ENCODE results near the gene MROH7. TPM values are rescaled to one million over a fixed set of nuclear protein-coding genes. Genes with fewer than 3 reads are reported as not detected.

The MROH7 gene
- total RNA-seq, 1 donor from 2014 or later, result 2.0 TPM

DNA sequence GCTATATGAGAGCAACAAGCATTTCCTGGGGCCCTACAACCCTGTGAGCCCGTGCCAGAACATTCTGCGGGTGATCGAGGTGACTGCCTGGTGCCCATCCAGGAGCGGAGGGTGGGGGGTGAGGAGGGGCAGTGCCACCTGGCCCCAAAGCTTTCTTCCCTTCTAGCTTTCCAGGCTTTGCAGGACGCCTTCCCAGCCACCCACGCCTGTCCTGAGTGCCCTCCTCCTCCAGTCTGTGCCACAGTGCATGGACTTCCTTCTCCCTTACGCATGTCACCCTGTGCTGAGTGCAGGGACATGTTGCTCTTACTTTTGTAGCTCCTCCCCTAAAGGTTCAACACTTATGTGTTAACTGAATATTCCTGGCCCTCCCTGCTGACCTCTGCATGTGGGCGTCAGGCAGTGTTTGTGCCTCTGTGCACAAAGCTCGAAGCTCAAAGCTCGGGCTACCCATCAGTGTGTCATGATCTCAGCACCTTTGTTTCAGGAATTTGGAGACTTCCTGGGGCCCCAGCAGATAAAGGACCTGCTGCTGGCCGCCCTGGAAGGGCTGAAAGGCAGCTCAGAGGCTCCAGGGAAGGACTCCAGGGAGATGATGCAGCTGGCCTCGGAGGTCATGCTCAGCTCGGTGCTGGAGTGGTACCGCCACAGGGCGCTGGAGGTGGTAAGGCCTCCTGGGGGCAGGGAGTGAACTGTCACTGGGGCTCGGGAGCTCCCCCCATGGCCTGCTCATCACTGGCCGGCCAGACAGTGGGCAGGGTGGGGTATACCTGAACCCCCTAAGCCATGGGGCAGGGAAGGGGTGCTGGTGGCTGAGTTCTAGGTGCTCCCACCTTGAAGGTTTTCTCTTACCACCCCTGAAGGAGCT lies 37.4 kb downstream of the MROH7 start:
- Histone ChIP-seq H3K27me3 (no peaks in the 10 kb centered on the region), H3K4me1 (no peaks in the 10 kb centered on the region), H3K27ac (no peak overlapping the region), H3K36me3 (peaks cover 0 to 2% of the 10 kb centered on the region in 2 donors), H3K9me3 (no peaks in the 10 kb centered on the region), H3K4me3 (no peak overlapping the region)
- TF ChIP-seq, protein P1, sequence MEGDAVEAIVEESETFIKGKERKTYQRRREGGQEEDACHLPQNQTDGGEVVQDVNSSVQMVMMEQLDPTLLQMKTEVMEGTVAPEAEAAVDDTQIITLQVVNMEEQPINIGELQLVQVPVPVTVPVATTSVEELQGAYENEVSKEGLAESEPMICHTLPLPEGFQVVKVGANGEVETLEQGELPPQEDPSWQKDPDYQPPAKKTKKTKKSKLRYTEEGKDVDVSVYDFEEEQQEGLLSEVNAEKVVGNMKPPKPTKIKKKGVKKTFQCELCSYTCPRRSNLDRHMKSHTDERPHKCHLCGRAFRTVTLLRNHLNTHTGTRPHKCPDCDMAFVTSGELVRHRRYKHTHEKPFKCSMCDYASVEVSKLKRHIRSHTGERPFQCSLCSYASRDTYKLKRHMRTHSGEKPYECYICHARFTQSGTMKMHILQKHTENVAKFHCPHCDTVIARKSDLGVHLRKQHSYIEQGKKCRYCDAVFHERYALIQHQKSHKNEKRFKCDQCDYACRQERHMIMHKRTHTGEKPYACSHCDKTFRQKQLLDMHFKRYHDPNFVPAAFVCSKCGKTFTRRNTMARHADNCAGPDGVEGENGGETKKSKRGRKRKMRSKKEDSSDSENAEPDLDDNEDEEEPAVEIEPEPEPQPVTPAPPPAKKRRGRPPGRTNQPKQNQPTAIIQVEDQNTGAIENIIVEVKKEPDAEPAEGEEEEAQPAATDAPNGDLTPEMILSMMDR (IDR thresholded peaks at IDR 0.05), result no peak
- intact Hi-C loops (cut with DNase I), result no loop called here
- DNase-seq (ENCODE audit: low spot score in 2 of 2), result no peak

- H3K9me3 ChIP-seq, result no peaks in the 10 kb centered on the region
- TF ChIP-seq, protein P1 (IDR thresholded peaks at IDR 0.05), result no peak
- DNase-seq (ENCODE audit: low spot score in 2 of 2), result no peak
- H3K4me3 ChIP-seq, result no peak overlapping the region
- no peak overlapping the region for H3K27ac ChIP-seq
- no peaks in the 10 kb centered on the region for H3K4me1 ChIP-seq
- peaks cover 0 to 2% of the 10 kb centered on the region in 2 donors for H3K36me3 ChIP-seq
- intact Hi-C loops (cut with DNase I), result no loop called here
- no peaks in the 10 kb centered on the region for H3K27me3 ChIP-seq
Observed at GRCh38 chr1:54679706-54680105, 38.1 kb downstream of the MROH7 start.

GRCh38 chr1:54680387-54680786 lies 38.8 kb downstream of the MROH7 start:
- intact Hi-C loops (cut with DNase I), result no loop called here

DNA sequence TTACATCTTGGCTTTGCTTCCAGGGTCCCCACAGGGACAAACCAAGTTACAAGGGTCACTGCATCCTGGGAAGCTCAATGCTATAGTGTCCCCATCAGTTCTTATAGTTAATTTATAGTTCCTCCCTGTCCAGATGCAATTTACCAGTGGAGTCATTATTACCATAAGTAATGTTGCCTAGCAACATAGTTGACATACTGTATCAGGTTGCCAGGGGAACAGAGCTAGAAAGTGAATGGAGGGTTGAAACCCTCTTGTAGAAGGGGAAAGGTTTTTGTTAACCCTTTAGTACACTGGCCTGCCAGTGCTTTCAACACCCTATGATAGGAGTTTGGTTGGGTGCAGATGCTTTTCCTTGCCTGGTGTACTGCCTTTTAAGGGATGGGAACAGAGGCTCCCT lies 39.8 kb downstream of the MROH7 start:
- Histone ChIP-seq H3K4me3 (no peak overlapping the region), H3K27ac (no peak overlapping the region), H3K9me3 (no peaks in the 10 kb centered on the region), H3K36me3 (peaks cover 0 to 2% of the 10 kb centered on the region in 2 donors), H3K27me3 (no peaks in the 10 kb centered on the region), H3K4me1 (no peaks in the 10 kb centered on the region)
- TF ChIP-seq, protein P1 (IDR thresholded peaks at IDR 0.05), result no peak
- DNase-seq (ENCODE audit: low spot score in 2 of 2), result no peak
- intact Hi-C loops (cut with DNase I), result no loop called here

More at GRCh38 chr1:54680387-54680786, 38.8 kb downstream of the MROH7 start:
- no peak for DNase-seq (ENCODE audit: low spot score in 2 of 2)
- Histone ChIP-seq H3K36me3 (peaks cover 0 to 2% of the 10 kb centered on the region in 2 donors), H3K9me3 (no peaks in the 10 kb centered on the region), H3K27me3 (no peaks in the 10 kb centered on the region), H3K4me3 (no peak overlapping the region), H3K4me1 (no peaks in the 10 kb centered on the region), H3K27ac (no peak overlapping the region)
- TF ChIP-seq, protein P1 (IDR thresholded peaks at IDR 0.05), result no peak

DNA sequence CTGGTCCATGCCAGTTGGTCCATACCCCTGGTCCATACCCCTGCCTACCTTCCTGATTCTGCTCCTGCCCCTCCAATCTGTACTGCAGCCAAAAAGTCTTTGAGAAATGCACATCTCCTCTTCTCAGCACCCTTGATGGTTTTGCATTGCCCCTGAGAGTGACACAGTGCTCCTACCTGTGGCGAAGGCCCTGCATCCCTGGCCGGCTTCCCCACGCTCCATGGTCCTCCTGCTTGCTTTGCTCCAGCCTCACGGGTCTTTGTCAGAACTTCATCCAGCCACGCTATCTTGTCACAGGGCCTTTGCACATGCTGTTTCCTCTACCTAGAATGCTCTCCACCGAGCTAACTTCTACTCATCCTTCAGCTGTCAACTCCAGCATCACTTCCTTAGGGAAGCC lies 41.9 kb downstream of the MROH7 start:
- intact Hi-C loops (cut with DNase I), result no loop called here
- Histone ChIP-seq H3K9me3 (no peaks in the 10 kb centered on the region), H3K36me3 (peaks cover 0 to 2% of the 10 kb centered on the region in 2 donors), H3K27me3 (no peaks in the 10 kb centered on the region), H3K4me3 (no peak overlapping the region), H3K27ac (no peak overlapping the region), H3K4me1 (no peaks in the 10 kb centered on the region)
- no peak for DNase-seq (ENCODE audit: low spot score in 2 of 2)
- TF ChIP-seq, protein P1 (IDR thresholded peaks at IDR 0.05), result no peak
